ENCODE results near the gene SERPINA10. TPM values are rescaled to one million over a fixed set of nuclear protein-coding genes. Genes with fewer than 3 reads are reported as not detected.
A peak's percentile ranks its signal among the peaks of the same experiment; 100 is the strongest.

Gene SERPINA10
- total RNA-seq, 2 donors from 2014 or later = not detected

DNA sequence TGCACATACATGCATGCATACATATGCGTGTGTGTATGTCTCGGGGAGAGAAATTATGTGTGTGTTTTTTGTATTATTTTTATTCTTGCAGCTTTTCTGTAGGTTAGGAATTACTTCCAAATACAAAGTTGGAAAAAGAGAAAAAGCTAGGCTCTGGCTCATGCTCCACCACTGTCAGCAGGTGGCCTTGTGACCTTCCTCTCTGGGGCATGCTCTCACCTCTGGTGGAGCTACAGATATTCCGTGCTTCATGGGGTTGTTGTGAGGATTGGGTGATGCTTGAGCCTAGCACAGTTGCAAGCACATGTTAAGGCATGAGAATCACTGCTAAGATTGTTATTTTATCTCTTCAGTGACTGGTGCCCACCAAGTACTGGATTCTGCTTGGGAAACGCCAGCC lies 36.8 kb upstream of the SERPINA10 start:
- ATAC-seq (replicated peaks in 1 of 2) (no peak), DNase-seq (no peak)
- H3K4me1 Mint-ChIP-seq (ENCODE audit: low read depth) = no peaks in the 10 kb centered on the region
- no peaks in the 10 kb centered on the region for H3K36me3 Mint-ChIP-seq (ENCODE audit: insufficient read depth in 2 of 2)
- peaks cover 22% of the 10 kb centered on the region for H3K27me3 Mint-ChIP-seq (ENCODE audit: low read depth)
- H3K4me3 Mint-ChIP-seq = no peak overlapping the region
- no peaks in the 10 kb centered on the region for H3K9me3 Mint-ChIP-seq
- H3K27ac Mint-ChIP-seq = no peak overlapping the region

DNA sequence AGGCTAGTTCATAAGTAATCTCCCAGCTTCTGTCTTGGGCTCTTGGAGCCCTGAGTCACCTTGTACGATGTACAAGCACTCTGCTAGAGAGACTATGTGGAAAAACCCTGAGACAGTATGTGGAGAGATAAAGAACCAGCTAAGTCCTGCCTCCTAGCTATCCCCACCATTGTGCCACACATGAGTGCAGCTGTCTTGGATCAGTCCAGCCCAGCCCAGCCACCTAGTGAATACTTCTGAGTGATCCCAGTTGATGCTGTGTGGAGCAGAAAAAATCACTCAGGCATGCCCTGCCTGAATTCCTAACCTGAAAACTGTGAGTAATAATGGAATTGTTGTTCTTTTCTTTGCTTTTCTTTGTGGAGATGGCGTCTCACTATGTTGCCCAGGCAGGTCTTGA lies 35.1 kb upstream of the SERPINA10 start:
- DNase-seq (no peak), ATAC-seq (replicated peaks in 1 of 2) (no peak)
- no peaks in the 10 kb centered on the region for H3K9me3 Mint-ChIP-seq
- H3K27me3 Mint-ChIP-seq (ENCODE audit: low read depth) = peaks cover 7% of the 10 kb centered on the region
- H3K4me3 Mint-ChIP-seq = no peak overlapping the region
- no peaks in the 10 kb centered on the region for H3K4me1 Mint-ChIP-seq (ENCODE audit: low read depth)
- no peaks in the 10 kb centered on the region for H3K36me3 Mint-ChIP-seq (ENCODE audit: insufficient read depth in 2 of 2)
- no peak overlapping the region for H3K27ac Mint-ChIP-seq

DNA sequence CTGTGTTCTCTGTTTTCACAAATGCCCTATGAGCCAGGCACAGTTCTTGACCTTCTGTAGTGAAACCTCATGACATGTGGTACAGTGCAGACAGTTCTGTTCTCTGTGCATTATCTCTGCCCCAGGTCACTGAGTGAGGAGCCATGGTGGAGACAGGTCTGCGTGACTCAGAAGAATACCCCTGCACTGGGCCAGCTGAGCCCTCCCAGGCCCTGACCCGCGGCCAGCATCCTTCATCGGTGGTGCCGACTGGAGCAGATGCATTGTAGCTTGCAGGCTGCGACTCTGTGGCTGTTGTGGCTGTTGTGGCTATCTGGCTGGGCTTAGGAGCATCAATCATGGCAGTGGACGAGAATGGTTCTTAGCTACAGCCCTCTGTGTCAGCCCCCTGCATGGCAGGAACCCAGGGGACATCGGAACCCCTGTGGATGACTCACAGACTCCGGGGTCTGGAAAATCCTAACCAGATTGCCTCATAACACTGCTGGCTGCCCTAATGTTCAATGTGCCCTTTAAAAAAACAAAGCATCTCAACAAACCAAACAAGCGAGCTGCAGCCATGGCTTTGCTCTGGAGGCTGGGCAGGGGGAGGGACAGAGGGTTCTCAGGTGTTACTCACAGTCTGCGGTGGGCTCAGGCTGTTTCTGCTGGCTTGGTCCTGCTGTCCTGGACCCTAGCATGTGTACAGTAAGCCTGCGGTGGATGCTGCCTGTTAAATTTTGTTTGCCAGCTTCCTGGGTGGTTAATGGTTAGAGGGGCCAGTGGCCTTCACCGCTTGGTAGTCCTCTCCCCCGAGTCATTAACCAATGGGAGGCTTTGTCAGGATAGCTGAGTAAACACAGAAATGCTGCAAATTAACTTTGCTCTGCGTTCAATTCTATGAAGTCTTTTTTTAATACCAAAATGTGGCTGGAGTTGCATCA lies 29.8 kb upstream of the SERPINA10 start, which contains the start of gene SERPINA6:
Gene SERPINA6 (minus strand): TSS at position 689 of the 923 bp plus-strand sequence. CDS start 8,688 bp downstream, outside the sequence.
- DNase-seq (no peak), ATAC-seq (replicated peaks in 1 of 2) (no peak)
- Mint-ChIP-seq H3K4me3 (no peak within 1 kb of the TSS), H3K4me1 (ENCODE audit: low read depth) (no peaks in the 10 kb centered on the region), H3K27me3 (ENCODE audit: low read depth) (peaks cover under 1% of the 10 kb centered on the region), H3K27ac (no peak within 1 kb of the TSS), H3K9me3 (no peaks in the 10 kb centered on the region), H3K36me3 (ENCODE audit: insufficient read depth in 2 of 2) (no peaks in the 10 kb centered on the region)

DNA sequence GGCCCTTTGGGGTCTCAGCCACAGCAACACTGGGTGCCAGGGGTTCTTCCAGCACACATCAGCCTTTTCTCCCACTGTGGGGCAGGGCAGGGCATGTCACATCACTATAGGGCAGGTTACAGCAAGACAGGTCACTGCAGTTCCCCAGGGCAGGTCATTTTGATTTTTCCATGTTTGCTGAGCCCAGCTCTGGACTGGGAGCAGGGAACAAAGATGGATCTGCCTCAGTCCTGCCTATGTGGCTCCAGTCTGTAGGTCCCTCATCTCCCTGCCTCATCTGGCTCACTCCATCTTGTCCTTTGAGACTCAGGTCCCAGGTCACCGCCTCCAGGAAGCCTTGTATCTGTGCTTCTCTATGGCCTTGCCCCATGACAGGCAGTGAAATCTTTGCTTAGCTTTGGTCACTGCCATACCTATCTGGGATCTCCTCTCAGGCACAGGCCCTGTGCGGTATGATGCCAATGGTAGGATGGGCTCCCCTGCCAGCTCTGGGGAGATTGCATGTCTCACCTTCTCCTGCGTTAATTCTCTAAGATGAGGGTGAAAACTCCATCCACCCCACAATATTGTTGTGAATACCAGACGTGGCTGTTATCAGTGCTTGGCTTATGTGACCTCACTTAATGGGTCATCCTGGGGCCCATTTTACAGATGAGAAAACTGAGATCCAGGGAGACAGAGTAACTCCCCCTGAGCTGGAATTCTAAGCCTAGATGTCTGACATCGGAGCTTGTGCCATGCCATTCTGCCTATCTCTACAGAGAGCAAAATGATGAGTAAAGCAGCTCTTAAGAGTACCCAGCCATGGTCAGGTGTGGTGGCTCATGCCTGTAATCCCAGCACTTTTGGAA lies 28.6 kb upstream of the SERPINA10 start:
- no peak overlapping the region for H3K27ac Mint-ChIP-seq

DNA sequence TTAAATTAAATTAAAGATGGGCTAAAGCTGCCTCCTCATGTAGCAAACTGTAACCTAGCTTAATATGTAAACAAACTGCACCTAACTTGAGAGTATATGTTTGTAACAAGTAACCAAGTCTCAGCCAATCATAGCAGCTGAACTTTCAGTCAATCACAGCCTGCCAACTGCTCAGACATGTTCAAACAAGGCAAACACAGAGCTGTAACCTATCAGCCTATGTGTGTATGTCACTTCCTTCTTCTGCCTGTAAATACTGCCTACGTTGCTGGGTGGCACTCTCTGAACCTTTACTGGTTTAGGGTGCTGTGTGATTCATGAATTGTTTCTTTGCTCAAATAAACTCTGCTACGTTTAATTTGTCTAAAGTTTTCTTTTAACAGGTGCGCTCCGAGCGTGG lies 27.2 kb upstream of the SERPINA10 start:
- H3K27me3 Mint-ChIP-seq (ENCODE audit: low read depth) = no peaks in the 10 kb centered on the region
- no peaks in the 10 kb centered on the region for H3K9me3 Mint-ChIP-seq
- no peak for DNase-seq
- no peak overlapping the region for H3K27ac Mint-ChIP-seq
- peak; percentile 52 to 78 for ATAC-seq (replicated peaks in 1 of 2)
- H3K36me3 Mint-ChIP-seq (ENCODE audit: insufficient read depth in 2 of 2) = no peaks in the 10 kb centered on the region
- no peaks in the 10 kb centered on the region for H3K4me1 Mint-ChIP-seq (ENCODE audit: low read depth)
- H3K4me3 Mint-ChIP-seq = no peak overlapping the region

More for the DNA sequence above, 28.6 kb upstream of the SERPINA10 start:
- DNase-seq (no peak), ATAC-seq (replicated peaks in 1 of 2) (no peak)
- no peak overlapping the region for H3K4me3 Mint-ChIP-seq
- H3K36me3 Mint-ChIP-seq (ENCODE audit: insufficient read depth in 2 of 2) = no peaks in the 10 kb centered on the region
- H3K4me1 Mint-ChIP-seq (ENCODE audit: low read depth) = no peaks in the 10 kb centered on the region
- no peaks in the 10 kb centered on the region for H3K9me3 Mint-ChIP-seq
- no peaks in the 10 kb centered on the region for H3K27me3 Mint-ChIP-seq (ENCODE audit: low read depth)

DNA sequence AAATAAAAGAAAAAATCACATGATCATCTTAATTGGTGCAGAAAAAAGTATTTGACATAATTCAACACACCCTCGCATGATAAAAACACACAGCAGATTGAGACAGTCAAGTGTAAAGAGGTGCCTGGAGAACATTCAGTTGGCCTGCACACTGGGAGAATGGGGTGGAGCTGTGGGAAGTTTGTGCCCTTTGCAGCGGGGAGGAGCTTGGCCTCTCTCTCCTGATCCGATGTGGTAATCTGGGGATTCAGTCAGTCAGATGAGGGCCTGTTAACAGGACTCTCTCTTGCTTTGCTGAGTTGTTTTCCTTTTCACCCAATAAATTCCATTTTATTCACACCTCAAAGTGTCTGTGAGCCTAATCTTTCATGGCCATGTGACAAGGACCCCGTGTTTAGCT lies 24.2 kb upstream of the SERPINA10 start:
- Mint-ChIP-seq H3K9me3 (peaks cover 0 to 1% of the 10 kb centered on the region in 2 donors), H3K27ac (no peak overlapping the region), H3K4me3 (no peak overlapping the region), H3K27me3 (ENCODE audit: low read depth) (no peaks in the 10 kb centered on the region), H3K36me3 (ENCODE audit: insufficient read depth in 2 of 2) (no peaks in the 10 kb centered on the region), H3K4me1 (ENCODE audit: low read depth) (no peaks in the 10 kb centered on the region)
- ATAC-seq (replicated peaks in 1 of 2) = no peak
- no peak for DNase-seq

DNA sequence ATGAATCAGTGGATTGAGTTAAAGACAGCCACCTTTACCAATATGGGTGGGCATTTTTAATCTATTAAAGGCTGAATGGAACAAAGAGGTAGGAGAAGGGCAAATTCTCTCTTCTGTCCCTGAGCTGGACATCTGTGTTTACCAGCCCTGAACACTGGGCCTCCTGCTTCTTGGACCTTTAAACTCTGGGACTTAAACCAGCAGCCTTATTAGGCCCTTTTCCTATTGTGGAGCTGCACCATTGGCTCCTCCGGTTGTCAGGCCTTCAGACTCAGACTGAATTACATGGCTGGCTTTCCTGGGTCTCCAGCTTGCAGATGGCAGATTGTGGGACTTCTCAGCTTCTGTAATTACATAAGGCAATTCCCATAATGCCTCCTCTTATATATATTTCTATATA lies 23.6 kb upstream of the SERPINA10 start:
- no peaks in the 10 kb centered on the region for H3K36me3 Mint-ChIP-seq (ENCODE audit: insufficient read depth in 2 of 2)
- no peaks in the 10 kb centered on the region for H3K27me3 Mint-ChIP-seq (ENCODE audit: low read depth)
- H3K27ac Mint-ChIP-seq = no peak overlapping the region
- H3K4me1 Mint-ChIP-seq (ENCODE audit: low read depth) = no peaks in the 10 kb centered on the region
- no peak overlapping the region for H3K4me3 Mint-ChIP-seq
- DNase-seq (no peak), ATAC-seq (replicated peaks in 1 of 2) (no peak)
- peaks cover 0 to 1% of the 10 kb centered on the region in 2 donors for H3K9me3 Mint-ChIP-seq

DNA sequence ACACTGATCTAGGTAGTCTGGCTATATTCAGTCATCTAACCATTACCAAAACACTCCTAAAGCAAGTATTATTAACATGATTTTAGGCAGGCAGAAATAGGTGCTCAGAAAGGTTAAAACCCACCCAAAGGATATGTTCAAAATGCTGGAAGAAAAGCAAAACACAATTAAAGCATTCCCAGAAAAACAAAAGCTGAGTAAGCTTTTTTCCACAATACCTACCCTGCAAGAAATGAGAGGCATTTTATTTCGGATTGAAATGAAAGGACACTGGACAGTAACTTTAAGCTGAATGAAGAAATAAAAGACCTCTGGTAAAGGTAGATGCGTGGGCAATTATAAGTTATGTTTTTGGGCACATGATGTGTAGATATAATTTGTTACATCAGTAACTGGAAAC lies 21.8 kb upstream of the SERPINA10 start:
- no peak for ATAC-seq (replicated peaks in 1 of 2)
- Mint-ChIP-seq H3K27me3 (ENCODE audit: low read depth) (no peaks in the 10 kb centered on the region), H3K4me3 (no peak overlapping the region), H3K36me3 (ENCODE audit: insufficient read depth in 2 of 2) (no peaks in the 10 kb centered on the region), H3K9me3 (peaks cover 0 to 1% of the 10 kb centered on the region in 2 donors), H3K27ac (no peak overlapping the region), H3K4me1 (ENCODE audit: low read depth) (no peaks in the 10 kb centered on the region)
- no peak for DNase-seq

DNA sequence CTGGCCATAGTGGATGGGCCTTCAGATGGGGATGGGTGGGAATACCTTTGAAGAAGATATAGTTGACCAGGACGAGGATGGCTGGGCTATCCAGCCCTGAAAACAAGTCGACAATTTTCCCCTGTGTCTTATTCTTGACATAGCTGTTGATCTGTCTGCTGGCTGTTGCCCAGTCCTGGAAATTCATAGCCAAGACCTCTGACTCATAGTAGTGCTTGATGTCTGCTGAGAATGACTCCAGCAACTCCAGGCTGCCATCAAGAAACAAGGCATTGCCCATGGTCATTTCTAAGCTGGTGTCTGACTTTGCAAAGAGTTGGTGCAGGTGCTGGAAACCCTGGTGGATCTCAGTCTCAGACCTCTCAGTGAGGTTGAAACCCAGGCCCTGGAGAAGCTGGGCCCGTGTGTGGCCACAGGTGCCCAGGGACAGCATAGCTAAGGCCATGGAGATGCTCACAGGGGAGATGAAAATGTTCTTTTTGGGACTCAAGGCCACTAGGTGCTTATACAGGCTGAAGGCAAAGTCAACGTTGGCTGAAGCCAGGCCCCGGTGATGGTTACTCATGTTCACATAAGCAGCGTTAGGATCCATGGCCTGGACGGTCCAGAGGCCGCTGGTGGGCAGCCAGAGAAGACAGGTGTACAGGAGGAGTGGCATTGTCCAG lies 21.1 kb upstream of the SERPINA10 start:
- Mint-ChIP-seq H3K27ac (no peak overlapping the region), H3K27me3 (ENCODE audit: low read depth) (peaks cover 3% of the 10 kb centered on the region), H3K4me3 (no peak overlapping the region), H3K36me3 (ENCODE audit: insufficient read depth in 2 of 2) (no peaks in the 10 kb centered on the region), H3K9me3 (peaks cover 0 to 1% of the 10 kb centered on the region in 2 donors), H3K4me1 (ENCODE audit: low read depth) (no peaks in the 10 kb centered on the region)
- DNase-seq (no peak), ATAC-seq (replicated peaks in 1 of 2) (no peak)

DNA sequence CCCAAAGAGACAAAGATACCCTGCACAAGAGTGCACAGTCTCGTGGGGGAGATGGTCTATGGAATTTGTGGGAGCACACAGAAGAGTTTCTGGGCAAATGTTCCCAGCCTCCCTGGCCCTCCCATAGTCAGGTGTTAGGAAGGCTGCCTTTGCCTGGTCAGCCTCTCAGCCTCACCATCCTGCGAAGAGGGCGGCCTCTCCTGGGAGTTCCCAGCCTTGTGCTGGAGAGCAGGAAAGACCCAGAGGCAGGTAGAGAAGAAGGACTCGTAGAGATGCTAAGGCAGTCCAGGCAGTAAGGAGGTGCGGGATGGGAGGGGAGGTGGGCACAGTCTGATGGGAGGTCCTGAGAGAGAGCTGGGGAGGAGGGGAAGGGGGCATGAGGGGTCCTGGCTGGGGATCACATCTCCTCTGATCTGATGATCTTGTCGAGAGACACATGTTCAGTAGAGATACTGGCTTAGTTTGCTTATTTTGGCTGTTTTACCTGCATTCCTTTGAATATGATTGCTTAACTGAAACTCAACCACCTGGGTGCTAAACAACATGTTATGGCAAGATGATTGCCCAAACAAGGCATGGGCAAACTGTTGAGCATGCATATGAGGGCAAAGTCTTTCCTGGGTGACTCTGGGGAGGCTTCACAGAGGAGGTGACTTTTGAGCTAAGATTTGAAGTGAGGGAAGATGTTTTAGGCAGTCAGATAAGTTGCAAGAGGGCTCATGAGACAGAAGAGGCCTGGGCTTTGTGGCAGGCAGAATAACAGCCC lies 19.6 kb upstream of the SERPINA10 start:
- ATAC-seq (replicated peaks in 1 of 2) = no peak
- peaks cover 0 to 6% of the 10 kb centered on the region in 2 donors for H3K36me3 Mint-ChIP-seq (ENCODE audit: insufficient read depth in 2 of 2)
- H3K27me3 Mint-ChIP-seq (ENCODE audit: low read depth) = peaks cover 14% of the 10 kb centered on the region
- peaks cover 6 to 7% of the 10 kb centered on the region in 2 donors for H3K9me3 Mint-ChIP-seq
- H3K4me1 Mint-ChIP-seq (ENCODE audit: low read depth) = no peaks in the 10 kb centered on the region
- H3K27ac Mint-ChIP-seq = no peak overlapping the region
- DNase-seq = no peak
- H3K4me3 Mint-ChIP-seq = no peak overlapping the region

DNA sequence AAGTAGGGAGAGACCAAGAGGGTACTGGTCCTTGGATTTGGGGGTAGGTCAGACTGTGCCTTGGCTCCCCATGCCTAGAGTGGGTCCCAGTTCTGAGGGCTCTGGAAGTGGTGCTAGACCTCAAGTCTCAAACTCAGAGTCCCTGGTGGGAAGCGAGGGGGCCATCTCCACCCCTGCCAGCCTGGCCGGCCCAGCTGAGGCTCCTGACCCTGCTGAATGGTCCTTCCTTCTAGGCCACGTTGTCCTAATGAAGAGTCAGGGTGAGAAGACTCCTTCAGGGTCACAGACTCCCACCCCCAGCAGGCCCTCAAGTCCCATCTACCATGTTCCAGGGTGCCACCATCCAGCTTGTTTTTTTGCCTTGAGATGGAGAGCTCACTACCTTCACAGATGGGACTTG lies 17.2 kb upstream of the SERPINA10 start:
- peaks cover 14% of the 10 kb centered on the region for H3K27me3 Mint-ChIP-seq (ENCODE audit: low read depth)
- H3K9me3 Mint-ChIP-seq = peaks cover 6 to 14% of the 10 kb centered on the region in 2 donors
- peaks cover 0 to 6% of the 10 kb centered on the region in 2 donors for H3K36me3 Mint-ChIP-seq (ENCODE audit: insufficient read depth in 2 of 2)
- H3K4me1 Mint-ChIP-seq (ENCODE audit: low read depth) = no peaks in the 10 kb centered on the region
- H3K4me3 Mint-ChIP-seq = no peak overlapping the region
- no peak for DNase-seq
- H3K27ac Mint-ChIP-seq = no peak overlapping the region
- ATAC-seq (replicated peaks in 1 of 2) = no peak

DNA sequence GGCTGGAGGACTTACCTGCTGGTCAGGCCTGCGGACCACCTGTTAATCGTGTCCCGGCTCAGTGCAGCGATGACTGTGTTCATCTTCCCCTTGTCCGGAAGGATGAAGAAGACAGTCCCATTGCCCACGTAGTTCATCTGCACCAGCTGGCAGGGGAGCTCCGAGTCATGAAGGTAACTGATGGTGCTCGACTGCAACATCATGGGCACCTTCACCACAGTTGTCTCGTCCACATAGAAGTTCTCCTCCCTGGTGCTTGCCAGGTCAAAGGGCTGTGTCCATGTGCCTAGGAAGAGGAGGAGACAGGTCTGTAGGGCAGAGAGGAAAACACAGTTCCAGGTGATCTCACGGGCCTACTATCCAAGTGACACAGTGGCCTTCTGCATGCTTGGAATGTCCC lies 16.7 kb upstream of the SERPINA10 start:
- DNase-seq = no peak
- H3K36me3 Mint-ChIP-seq (ENCODE audit: insufficient read depth in 2 of 2) = peaks cover 0 to 6% of the 10 kb centered on the region in 2 donors
- H3K27me3 Mint-ChIP-seq (ENCODE audit: low read depth) = peaks cover 14% of the 10 kb centered on the region
- no peaks in the 10 kb centered on the region for H3K4me1 Mint-ChIP-seq (ENCODE audit: low read depth)
- H3K9me3 Mint-ChIP-seq = peaks cover 6 to 14% of the 10 kb centered on the region in 2 donors
- no peak overlapping the region for H3K4me3 Mint-ChIP-seq
- no peak overlapping the region for H3K27ac Mint-ChIP-seq
- no peak for ATAC-seq (replicated peaks in 1 of 2)
